ENCODE data around the gene KRTAP5-8. TPM values are rescaled to one million over a fixed set of nuclear protein-coding genes. Genes with fewer than 3 reads are reported as not detected.

Gene KRTAP5-8
- total RNA-seq, 2 experiments from 2014 or later, result 0.28 TPM; not detected in 1

Other genes with a start within 250 kb of the KRTAP5-8 start
- 10 to 100 TPM; 33.9 to 40.0 TPM for gene DHCR7, start 89.6 kb upstream of the KRTAP5-8 start, total RNA-seq
- gene NADSYN1, start 84.8 kb upstream of the KRTAP5-8 start, total RNA-seq, result 100 to 1,000 TPM; 120 TPM
- gene KRTAP5-7, start 10.8 kb upstream of the KRTAP5-8 start, total RNA-seq, result not detected
- gene KRTAP5-9, start 10.4 kb downstream of the KRTAP5-8 start, total RNA-seq, result not detected
- gene KRTAP5-10, start 27.5 kb downstream of the KRTAP5-8 start, total RNA-seq, result not detected
- not detected for gene KRTAP5-11, start 44.9 kb downstream of the KRTAP5-8 start, total RNA-seq

Measured in CD8-positive, alpha-beta T cell (primary cell).